ENCODE data around the gene MAP2K5.

MAP2K5 gene

DNA sequence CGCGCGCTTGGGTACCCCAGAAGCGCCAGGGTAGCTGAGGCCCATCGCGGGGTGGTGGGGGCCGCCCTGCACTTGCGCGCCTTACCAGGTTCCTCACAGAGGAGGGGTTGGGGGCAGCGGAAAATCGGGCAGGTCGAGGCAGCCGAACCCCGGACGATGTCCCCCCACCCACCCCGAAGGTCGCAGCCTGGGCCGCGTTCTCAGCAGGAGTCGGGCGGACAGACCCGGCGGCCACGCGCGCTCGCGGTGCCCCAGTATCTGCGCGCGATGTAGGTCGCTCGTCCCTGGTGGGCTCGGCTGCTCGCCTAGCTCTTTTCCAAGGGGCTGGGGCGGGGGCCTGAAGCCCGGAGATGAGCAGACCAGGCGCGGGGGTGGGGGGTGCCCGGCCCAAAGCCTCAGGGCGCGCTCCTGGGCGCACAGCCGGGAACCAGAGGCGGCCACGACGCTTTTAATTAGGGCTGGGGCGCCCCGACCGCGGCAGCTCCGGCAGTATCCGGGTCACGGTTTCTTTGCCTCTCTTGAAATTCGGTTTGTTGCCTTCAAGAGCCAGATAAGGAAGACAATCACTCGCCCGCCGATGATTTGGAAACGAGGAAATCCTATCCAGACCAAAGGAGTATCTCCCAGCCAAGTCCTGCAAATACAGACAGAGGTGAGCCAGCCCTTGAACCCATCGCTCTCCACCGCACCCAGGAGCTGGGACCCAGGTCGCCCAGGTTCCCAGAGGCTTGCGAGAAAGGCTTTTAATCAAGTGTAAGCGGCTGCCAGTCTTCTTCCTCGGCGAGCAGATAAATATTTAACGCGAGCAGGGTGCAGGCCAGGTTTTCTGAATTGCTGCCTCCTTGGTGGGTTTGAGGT is 287.4 kb downstream of the MAP2K5 start:
- ATAC-seq = no peak

GRCh38 chr15:67831363-67831762 is 288.9 kb downstream of the MAP2K5 start:
- ATAC-seq = no peak
- TF ChIP-seq ESRRG (CRISPR knock-in tag; IDR thresholded peaks at IDR 0.05) = no peak
- no peak for TF ChIP-seq GLIS3 (CRISPR knock-in tag; IDR thresholded peaks at IDR 0.05)
- no peak for TF ChIP-seq ZFP3 (CRISPR knock-in tag; IDR thresholded peaks at IDR 0.05)
- no peak for TF ChIP-seq ZFP30 (CRISPR knock-in tag; IDR thresholded peaks at IDR 0.05)
- no peak for TF ChIP-seq ARNTL (CRISPR knock-in tag; IDR thresholded peaks at IDR 0.05; ENCODE audit: borderline replicate concordance, low read depth)
- no peak for TF ChIP-seq SNAI2 (CRISPR knock-in tag; IDR thresholded peaks at IDR 0.05)
- no peak for TF ChIP-seq PATZ1 (CRISPR knock-in tag; IDR thresholded peaks at IDR 0.05; ENCODE audit: borderline replicate concordance)
- no peak for TF ChIP-seq CSDC2 (CRISPR knock-in tag; IDR thresholded peaks at IDR 0.05)
- no peak for TF ChIP-seq ISL1 (CRISPR knock-in tag; IDR thresholded peaks at IDR 0.05)
- no peak for TF ChIP-seq RARB (CRISPR knock-in tag; IDR thresholded peaks at IDR 0.05)
- no peak for TF ChIP-seq BACH2 (CRISPR knock-in tag; IDR thresholded peaks at IDR 0.05; ENCODE audit: borderline replicate concordance)
- TF ChIP-seq ZNF70 (CRISPR knock-in tag; IDR thresholded peaks at IDR 0.05) = no peak
- TF ChIP-seq ZNF565 (CRISPR knock-in tag; conservative IDR thresholded peaks at IDR 0.05; ENCODE audit: low read depth) = no peak
- TF ChIP-seq TOX (CRISPR knock-in tag; IDR thresholded peaks at IDR 0.05; ENCODE audit: borderline replicate concordance) = no peak
- TF ChIP-seq CSRNP3 (CRISPR knock-in tag; IDR thresholded peaks at IDR 0.05) = no peak
- TF ChIP-seq, protein P1, sequence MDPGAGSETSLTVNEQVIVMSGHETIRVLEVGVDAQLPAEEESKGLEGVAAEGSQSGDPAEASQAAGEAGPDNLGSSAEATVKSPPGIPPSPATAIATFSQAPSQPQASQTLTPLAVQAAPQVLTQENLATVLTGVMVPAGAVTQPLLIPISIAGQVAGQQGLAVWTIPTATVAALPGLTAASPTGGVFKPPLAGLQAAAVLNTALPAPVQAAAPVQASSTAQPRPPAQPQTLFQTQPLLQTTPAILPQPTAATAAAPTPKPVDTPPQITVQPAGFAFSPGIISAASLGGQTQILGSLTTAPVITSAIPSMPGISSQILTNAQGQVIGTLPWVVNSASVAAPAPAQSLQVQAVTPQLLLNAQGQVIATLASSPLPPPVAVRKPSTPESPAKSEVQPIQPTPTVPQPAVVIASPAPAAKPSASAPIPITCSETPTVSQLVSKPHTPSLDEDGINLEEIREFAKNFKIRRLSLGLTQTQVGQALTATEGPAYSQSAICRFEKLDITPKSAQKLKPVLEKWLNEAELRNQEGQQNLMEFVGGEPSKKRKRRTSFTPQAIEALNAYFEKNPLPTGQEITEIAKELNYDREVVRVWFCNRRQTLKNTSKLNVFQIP (CRISPR knock-in tag; IDR thresholded peaks at IDR 0.05; ENCODE audit: borderline replicate concordance, low read depth) = no peak
- TF ChIP-seq ZC3H10 (CRISPR knock-in tag; IDR thresholded peaks at IDR 0.05) = no peak
- TF ChIP-seq PPARA (CRISPR knock-in tag; IDR thresholded peaks at IDR 0.05; ENCODE audit: borderline replicate concordance) = no peak

More for the DNA sequence above, 287.4 kb downstream of the MAP2K5 start:
- TF ChIP-seq, protein P2, sequence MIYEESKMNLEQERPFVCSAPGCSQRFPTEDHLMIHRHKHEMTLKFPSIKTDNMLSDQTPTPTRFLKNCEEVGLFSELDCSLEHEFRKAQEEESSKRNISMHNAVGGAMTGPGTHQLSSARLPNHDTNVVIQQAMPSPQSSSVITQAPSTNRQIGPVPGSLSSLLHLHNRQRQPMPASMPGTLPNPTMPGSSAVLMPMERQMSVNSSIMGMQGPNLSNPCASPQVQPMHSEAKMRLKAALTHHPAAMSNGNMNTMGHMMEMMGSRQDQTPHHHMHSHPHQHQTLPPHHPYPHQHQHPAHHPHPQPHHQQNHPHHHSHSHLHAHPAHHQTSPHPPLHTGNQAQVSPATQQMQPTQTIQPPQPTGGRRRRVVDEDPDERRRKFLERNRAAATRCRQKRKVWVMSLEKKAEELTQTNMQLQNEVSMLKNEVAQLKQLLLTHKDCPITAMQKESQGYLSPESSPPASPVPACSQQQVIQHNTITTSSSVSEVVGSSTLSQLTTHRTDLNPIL (CRISPR knock-in tag; IDR thresholded peaks at IDR 0.05; ENCODE audit: low read depth) = no peak
- TF ChIP-seq ZC3H10 (CRISPR knock-in tag; IDR thresholded peaks at IDR 0.05) = no peak
- no peak for TF ChIP-seq ZNF8 (CRISPR knock-in tag; IDR thresholded peaks at IDR 0.05)
- no peak for TF ChIP-seq CSRNP3 (CRISPR knock-in tag; IDR thresholded peaks at IDR 0.05)
- no peak for TF ChIP-seq TSHZ2 (CRISPR knock-in tag; IDR thresholded peaks at IDR 0.05)
- no peak for TF ChIP-seq ISL1 (CRISPR knock-in tag; IDR thresholded peaks at IDR 0.05)
- no peak for TF ChIP-seq TCF4 (CRISPR knock-in tag; IDR thresholded peaks at IDR 0.05; ENCODE audit: borderline replicate concordance)
- TF ChIP-seq GLIS3 (CRISPR knock-in tag; IDR thresholded peaks at IDR 0.05) = no peak
- TF ChIP-seq CSDC2 (CRISPR knock-in tag; IDR thresholded peaks at IDR 0.05) = no peak
